BE2C (cell line): ENCODE results near the gene TCOF1.
A peak's percentile ranks its signal among the peaks of the same experiment; 100 is the strongest.

Experiments used
- DNase-seq: peaks from one replicate; pipeline ENCODE4 v3.0.0-alpha.2; 2020
- H3K27me3 ChIP-seq: fragments of 250-450 bp; sonication (Bioruptor Pico); 2 replicates; pipeline ENCODE4 v1.5.1; 2020; ENCODE audit warnings: mild to moderate bottlenecking
- H3K36me3 ChIP-seq: fragments of 250-450 bp; sonication (Bioruptor Pico); 2 replicates; pipeline ENCODE4 v1.5.1; 2020; ENCODE audit warnings: mild to moderate bottlenecking
- H3K4me1 ChIP-seq: fragments of 250-450 bp; sonication (Bioruptor Pico); 2 replicates; pipeline ENCODE4 v1.5.1; 2020
- H3K4me3 ChIP-seq: 2 replicates; pipeline ENCODE4 v1.5.1; 2011; ENCODE audit warnings: low read depth, low read length
- H3K9me3 ChIP-seq: fragments of 250-450 bp; sonication (Bioruptor Pico); 2 replicates; pipeline ENCODE4 v1.5.1; 2020
- CTCF ChIP-seq: IDR thresholded peaks from 2 replicates; pipeline ENCODE4 v1.5.1; 2012; ENCODE audit warnings: mild to moderate bottlenecking, low read depth, low read length

TCOF1 gene

GRCh38 chr5:150429410-150429873, 71.9 kb downstream of the TCOF1 start:
- DNase-seq, result no peak
- no peak overlapping the region for H3K4me3 ChIP-seq

DNA sequence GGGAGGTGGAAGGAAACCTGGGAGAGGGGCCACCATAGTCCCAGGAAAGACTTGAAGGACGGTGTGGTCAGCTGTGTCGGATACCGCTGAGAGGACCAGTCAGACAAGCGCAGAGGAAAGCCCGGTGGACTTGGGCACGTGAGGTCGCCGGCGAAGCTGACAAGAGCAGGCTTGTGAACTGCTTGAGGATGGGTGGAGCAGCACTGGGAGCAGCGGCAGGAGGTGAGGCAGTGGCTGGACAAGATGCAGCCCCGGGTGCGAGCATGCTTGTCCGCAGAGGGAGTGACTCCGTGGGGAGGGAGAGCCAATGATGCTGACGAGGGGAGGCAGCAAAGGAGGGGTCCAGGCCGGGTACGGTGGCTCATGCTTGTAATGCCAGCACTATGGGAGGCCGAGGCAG, 73.6 kb downstream of the TCOF1 start:
- Histone ChIP-seq H3K9me3 (no peaks in the 10 kb centered on the region), H3K27me3 (no peaks in the 10 kb centered on the region), H3K36me3 (no peaks in the 10 kb centered on the region), H3K4me3 (no peak overlapping the region), H3K4me1 (no peaks in the 10 kb centered on the region)
- no peak for TF ChIP-seq CTCF
- no peak for DNase-seq

More at GRCh38 chr5:150429410-150429873, 71.9 kb downstream of the TCOF1 start:
- TF ChIP-seq CTCF, result no peak
- no peaks in the 10 kb centered on the region for H3K4me1 ChIP-seq
- no peaks in the 10 kb centered on the region for H3K27me3 ChIP-seq
- no peaks in the 10 kb centered on the region for H3K36me3 ChIP-seq
- no peaks in the 10 kb centered on the region for H3K9me3 ChIP-seq

DNA sequence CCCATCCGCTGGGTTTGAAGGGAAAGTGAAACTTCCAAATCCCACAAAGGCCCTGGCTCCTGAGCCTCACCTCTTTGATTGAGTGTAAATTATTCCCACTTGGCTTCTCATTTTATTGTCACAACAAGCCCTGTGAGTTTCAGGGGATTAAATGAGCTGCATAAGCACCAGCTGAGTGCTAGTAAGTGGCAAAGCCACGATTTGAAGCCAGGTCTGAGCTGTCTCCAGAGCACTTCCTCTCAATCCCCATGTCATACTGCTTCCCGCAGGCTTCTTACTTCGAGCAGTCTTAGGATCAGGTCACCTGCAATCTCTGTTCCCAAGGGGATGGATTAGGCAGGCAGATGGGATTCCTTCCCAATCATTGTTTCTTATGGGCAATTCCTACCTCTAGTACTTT, 74.1 kb downstream of the TCOF1 start:
- DNase-seq, result no peak
- TF ChIP-seq CTCF, result no peak
- no peaks in the 10 kb centered on the region for H3K27me3 ChIP-seq
- H3K9me3 ChIP-seq, result no peaks in the 10 kb centered on the region
- H3K36me3 ChIP-seq, result no peaks in the 10 kb centered on the region
- H3K4me1 ChIP-seq, result no peaks in the 10 kb centered on the region
- no peak overlapping the region for H3K4me3 ChIP-seq

DNA sequence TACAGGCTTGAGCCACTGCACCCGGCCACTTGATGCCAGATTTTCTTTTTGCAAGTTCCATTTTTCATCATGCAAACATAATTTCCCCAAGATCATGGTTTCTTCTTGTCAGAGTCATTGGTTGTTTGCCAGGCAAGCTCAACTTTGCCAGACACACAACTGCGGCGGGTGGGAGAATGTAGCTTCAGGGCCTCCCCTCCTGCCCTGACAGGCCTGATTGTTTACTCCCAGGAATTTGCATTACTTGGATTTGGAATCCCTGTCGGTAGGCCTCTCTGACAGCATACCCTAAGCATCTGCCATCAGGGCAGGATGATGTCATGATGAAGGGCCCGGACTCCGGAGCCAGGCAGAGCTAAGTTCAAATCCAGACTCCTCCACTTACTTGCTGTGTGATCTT, 77.0 kb downstream of the TCOF1 start:
- H3K9me3 ChIP-seq, result no peaks in the 10 kb centered on the region
- no peak for TF ChIP-seq CTCF

GRCh38 chr5:150436141-150436680, 78.7 kb downstream of the TCOF1 start:
- peak; percentile 93 for DNase-seq
- peak; percentile 88 for TF ChIP-seq CTCF

More for the DNA sequence above, 77.0 kb downstream of the TCOF1 start:
- DNase-seq, result no peak
- Histone ChIP-seq H3K4me1 (no peaks in the 10 kb centered on the region), H3K27me3 (no peaks in the 10 kb centered on the region), H3K36me3 (no peaks in the 10 kb centered on the region), H3K4me3 (no peak overlapping the region)

DNA sequence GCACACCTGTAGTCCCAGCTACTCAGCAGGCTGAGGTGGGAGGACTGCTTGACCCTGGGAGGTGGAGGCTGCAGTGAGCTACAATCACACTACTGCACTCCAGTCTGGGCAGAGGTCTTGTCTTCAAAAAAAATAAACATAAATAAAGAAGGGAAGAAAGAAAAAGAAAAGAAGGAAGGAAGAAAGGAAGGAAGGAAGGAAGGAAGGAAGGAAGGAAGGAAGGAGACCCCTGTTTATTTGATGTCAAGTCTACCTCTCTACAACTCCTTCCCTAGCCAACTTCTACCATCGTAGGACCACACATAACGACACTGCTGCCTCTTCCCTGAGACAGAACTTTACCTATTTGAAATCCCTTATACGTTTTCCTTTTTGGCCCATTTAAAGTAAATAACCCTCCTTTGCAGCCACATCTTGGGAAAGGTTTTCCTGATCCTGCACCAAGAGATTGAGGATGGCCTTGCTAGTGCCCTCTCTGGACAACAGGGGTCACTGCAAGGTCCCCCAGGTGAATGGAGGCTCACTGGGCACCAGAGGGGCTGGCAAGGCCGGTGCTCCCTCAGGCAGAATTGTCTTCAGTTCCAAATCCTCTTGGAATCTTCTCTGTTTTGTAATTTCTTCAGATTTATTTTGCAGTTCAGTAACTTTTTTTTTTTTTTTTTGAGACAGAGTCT, 81.5 kb downstream of the TCOF1 start:
- Histone ChIP-seq H3K4me3 (no peak overlapping the region), H3K9me3 (no peaks in the 10 kb centered on the region), H3K36me3 (peaks cover 13% of the 10 kb centered on the region), H3K27me3 (no peaks in the 10 kb centered on the region), H3K4me1 (0 out of 2 replicates have a peak, but pooled peaks cover 3% of the 10 kb centered on the region)
- TF ChIP-seq CTCF, result peak; percentile 74
- peak; percentile 57 for DNase-seq

More at GRCh38 chr5:150436141-150436680, 78.7 kb downstream of the TCOF1 start:
- H3K27me3 ChIP-seq, result no peaks in the 10 kb centered on the region
- no peak overlapping the region for H3K4me3 ChIP-seq
- no peaks in the 10 kb centered on the region for H3K9me3 ChIP-seq
- no peaks in the 10 kb centered on the region for H3K36me3 ChIP-seq
- no peaks in the 10 kb centered on the region for H3K4me1 ChIP-seq
